Osteocyte (in vitro differentiated cells): ENCODE measurements around the gene CCDC159. TPM values are rescaled to one million over a fixed set of nuclear protein-coding genes. Genes with fewer than 3 reads are reported as not detected.
"Not testable (repeated sequence)": the region's sequence is repeated elsewhere in the genome, so short reads cannot be mapped to it uniquely, and the experiment has no call there.

Source experiments
- DNase-seq: peaks from one replicate; pipeline ENCODE4 v3.0.0; 2021; ENCODE audit warnings: mixed read lengths; ENCODE audit not compliant: unreplicated experiment; ENCODE audit errors: extremely low spot score
- H3K27ac Mint-ChIP-seq: one replicate; pipeline ENCODE4 v1.8.0; 2021; ENCODE audit warnings: mild to moderate bottlenecking, mixed read lengths; ENCODE audit not compliant: unreplicated experiment
- H3K27me3 Mint-ChIP-seq: one replicate; pipeline ENCODE4 v1.8.0; 2021; ENCODE audit warnings: mixed read lengths; ENCODE audit not compliant: unreplicated experiment
- H3K36me3 Mint-ChIP-seq: one replicate; pipeline ENCODE4 v1.8.0; 2021; ENCODE audit warnings: mixed read lengths; ENCODE audit not compliant: unreplicated experiment
- H3K4me1 Mint-ChIP-seq: one replicate; pipeline ENCODE4 v1.8.0; 2021; ENCODE audit warnings: mixed read lengths; ENCODE audit not compliant: unreplicated experiment
- H3K4me3 Mint-ChIP-seq: one replicate; pipeline ENCODE4 v1.8.0; 2021; ENCODE audit warnings: mild to moderate bottlenecking, moderate library complexity, mixed read lengths; ENCODE audit not compliant: unreplicated experiment
- H3K9me3 Mint-ChIP-seq: one replicate; pipeline ENCODE4 v1.8.0; 2021; ENCODE audit warnings: mixed read lengths; ENCODE audit not compliant: unreplicated experiment
- total RNA-seq: library from RNA; stranded (reverse); gene quantifications from 2 replicates; pipeline ENCODE4 v1.2.1, GENCODE V29; 2021
- TF ChIP-seq, protein P1 (sequence below): fragments of 200-600 bp; sonication (generic); IDR thresholded peaks from 2 replicates; pipeline ENCODE4 v1.5.0; 2021; ENCODE audit warnings: antibody characterized with exemption, mild to moderate bottlenecking, moderate library complexity

CCDC159 gene
- total RNA-seq, 1 donor from 2014 or later: 28.1 TPM

DNA sequence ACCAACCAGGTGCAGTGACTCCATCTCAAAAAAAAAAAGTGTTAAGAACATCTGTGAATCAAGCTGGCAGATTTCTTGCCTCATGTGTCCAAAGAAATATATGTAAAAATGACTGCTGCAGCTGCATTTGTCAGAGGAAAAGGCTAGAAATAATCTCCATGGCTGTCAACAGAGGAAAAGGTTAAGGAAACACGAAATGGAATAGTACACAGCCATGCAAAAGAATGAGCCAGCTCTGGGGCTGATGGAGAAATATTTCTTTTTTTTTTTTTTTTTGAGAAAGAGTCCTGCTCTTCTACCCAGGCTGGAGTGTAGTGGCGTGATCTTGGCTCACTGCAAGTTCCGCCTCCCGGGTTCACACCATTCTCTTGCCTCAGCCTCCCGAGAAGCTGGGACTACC, 13.5 kb upstream of the CCDC159 start:
- TF ChIP-seq, protein P1, sequence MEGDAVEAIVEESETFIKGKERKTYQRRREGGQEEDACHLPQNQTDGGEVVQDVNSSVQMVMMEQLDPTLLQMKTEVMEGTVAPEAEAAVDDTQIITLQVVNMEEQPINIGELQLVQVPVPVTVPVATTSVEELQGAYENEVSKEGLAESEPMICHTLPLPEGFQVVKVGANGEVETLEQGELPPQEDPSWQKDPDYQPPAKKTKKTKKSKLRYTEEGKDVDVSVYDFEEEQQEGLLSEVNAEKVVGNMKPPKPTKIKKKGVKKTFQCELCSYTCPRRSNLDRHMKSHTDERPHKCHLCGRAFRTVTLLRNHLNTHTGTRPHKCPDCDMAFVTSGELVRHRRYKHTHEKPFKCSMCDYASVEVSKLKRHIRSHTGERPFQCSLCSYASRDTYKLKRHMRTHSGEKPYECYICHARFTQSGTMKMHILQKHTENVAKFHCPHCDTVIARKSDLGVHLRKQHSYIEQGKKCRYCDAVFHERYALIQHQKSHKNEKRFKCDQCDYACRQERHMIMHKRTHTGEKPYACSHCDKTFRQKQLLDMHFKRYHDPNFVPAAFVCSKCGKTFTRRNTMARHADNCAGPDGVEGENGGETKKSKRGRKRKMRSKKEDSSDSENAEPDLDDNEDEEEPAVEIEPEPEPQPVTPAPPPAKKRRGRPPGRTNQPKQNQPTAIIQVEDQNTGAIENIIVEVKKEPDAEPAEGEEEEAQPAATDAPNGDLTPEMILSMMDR: no peak
- no peaks in the 10 kb centered on the region for H3K27me3 Mint-ChIP-seq
- no peaks in the 10 kb centered on the region for H3K4me1 Mint-ChIP-seq
- DNase-seq: no peak
- H3K9me3 Mint-ChIP-seq: no peaks in the 10 kb centered on the region
- no peak overlapping the region for H3K4me3 Mint-ChIP-seq
- H3K27ac Mint-ChIP-seq: no peak overlapping the region
- H3K36me3 Mint-ChIP-seq: peaks cover 4% of the 10 kb centered on the region

DNA sequence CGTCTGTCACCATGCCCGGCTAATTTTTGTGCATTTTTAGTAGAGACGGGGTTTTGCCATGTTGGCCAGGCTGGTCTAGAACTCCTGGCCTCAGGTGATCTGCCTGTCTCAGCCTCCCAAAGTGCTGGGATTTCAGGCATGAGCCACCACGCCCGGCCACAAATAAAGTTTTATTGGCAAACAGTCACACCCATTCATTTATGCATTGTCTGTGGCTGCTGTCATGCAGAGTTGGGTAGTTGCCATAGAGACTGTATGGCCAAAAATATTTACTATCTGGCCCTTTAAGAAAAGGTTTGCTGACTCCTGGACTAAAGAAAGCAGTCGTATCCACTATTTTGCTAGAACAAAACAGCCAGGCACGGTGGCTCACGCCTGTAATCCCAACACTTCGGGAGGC, 12.5 kb upstream of the CCDC159 start:
- DNase-seq, H3K27me3 Mint-ChIP-seq, H3K4me1 Mint-ChIP-seq, H3K4me3 Mint-ChIP-seq, H3K9me3 Mint-ChIP-seq, H3K36me3 Mint-ChIP-seq, H3K27ac Mint-ChIP-seq: not testable (repeated sequence)

DNA sequence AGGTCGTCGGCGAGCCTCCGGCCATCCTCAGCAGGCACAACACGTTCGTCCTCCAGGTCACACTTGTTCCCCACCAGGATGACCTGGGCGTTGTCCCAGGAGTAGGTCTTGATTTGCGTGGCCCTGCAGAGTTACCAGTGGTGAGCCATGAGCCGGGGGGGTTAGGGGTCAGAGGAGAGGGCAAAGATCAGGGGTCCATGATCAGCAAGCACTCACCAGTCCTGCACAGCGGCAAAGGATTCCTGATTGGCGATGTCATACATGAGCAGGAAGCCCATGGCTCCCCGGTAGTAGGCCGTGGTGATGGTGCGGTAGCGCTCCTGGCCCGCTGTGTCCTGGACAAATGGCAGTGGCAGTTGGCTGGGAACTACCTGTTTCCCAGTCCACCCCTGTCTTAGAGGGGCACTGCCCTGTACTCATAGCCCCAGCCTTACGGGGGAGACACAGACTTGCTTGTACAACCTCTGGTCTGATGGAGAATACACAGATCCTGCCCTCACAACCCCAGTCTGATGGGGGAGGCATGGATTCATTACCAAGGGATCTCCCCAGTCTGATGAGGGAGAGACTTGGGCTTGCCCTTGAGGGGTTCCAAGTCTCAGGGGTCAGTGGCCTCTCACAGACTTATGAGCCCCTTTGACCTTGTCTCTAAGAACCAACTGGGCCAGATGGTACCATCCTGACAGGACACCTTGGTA, 10.7 kb upstream of the CCDC159 start:
- TF ChIP-seq, protein P1: no peak
- Mint-ChIP-seq H3K4me3 (no peak overlapping the region), H3K36me3 (peaks cover 4% of the 10 kb centered on the region), H3K27me3 (no peaks in the 10 kb centered on the region), H3K27ac (no peak overlapping the region), H3K9me3 (no peaks in the 10 kb centered on the region), H3K4me1 (peaks cover 11% of the 10 kb centered on the region)
- no peak for DNase-seq

DNA sequence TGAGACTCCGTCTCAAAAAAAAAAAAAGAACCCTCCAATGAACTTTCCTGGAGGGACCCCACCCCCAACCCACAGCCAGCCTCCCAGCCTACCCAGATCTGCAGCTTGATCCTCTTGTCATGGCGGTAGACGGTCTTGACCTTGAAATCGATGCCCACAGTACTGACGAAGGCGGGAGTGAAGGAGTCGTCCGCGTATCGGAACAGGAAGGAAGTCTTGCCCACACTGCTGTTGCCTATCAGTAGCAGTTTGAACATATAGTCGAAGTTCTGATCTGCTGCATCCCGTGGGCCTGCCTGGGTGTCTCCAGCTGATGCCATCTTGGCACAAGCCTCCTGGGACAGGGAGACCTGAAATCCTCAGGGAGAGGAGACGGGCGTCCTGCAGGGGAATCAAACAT, 9.2 kb upstream of the CCDC159 start:
- Mint-ChIP-seq H3K4me3 (no peak overlapping the region), H3K4me1 (peaks cover 11% of the 10 kb centered on the region), H3K27ac (no peak overlapping the region)

DNA sequence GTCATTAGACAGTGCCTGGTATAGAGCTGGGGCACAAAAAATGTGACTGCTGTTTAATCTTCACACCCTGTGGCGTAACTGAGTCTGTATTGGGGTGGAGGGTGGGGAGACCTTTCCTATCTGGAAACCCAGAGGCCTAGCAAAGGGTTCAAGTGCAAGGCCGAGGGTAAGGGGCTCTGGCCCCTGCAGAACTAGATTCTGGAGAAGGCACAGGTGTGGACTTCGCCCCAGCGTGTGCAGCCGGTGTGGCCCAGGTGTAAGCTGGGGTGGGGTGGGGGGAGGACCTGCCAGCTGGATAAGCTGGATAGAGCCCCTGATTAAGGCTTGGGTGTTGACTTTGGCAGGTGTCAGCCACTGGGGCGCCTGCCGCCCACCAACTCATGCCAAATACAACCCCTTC, 8.2 kb upstream of the CCDC159 start:
- no peaks in the 10 kb centered on the region for H3K9me3 Mint-ChIP-seq
- TF ChIP-seq, protein P1: no peak
- DNase-seq: no peak
- peaks cover 12% of the 10 kb centered on the region for H3K4me1 Mint-ChIP-seq
- H3K36me3 Mint-ChIP-seq: peaks cover 4% of the 10 kb centered on the region
- no peak overlapping the region for H3K4me3 Mint-ChIP-seq
- H3K27me3 Mint-ChIP-seq: no peaks in the 10 kb centered on the region
- no peak overlapping the region for H3K27ac Mint-ChIP-seq

More for the DNA sequence above, 9.2 kb upstream of the CCDC159 start:
- H3K9me3 Mint-ChIP-seq: no peaks in the 10 kb centered on the region
- H3K36me3 Mint-ChIP-seq: peaks cover 4% of the 10 kb centered on the region
- TF ChIP-seq, protein P1: no peak
- DNase-seq: no peak
- no peaks in the 10 kb centered on the region for H3K27me3 Mint-ChIP-seq
